Measurements from ENCODE around the gene OR14A16.

DNA sequence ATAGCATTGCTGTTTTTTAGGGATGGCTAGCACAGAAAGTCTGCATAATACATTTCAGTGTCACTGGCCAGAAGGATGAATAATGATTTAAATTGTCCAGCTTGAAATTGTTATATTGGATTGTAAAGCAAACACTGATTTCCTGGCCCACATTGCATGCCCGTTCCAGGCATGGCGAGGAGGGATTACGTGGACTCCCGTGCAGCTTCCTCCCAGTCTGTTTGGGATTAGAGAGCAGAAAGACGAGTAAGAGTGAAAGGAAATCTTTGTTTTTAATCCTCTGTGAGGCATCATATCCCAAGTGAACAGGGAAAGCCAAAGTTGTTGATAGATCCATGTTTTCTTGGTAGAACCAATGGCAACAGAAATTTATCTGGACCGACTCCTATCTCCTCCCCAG, 41.5 kb upstream of the OR14A16 start:
- TF ChIP-seq CTCF (IDR thresholded peaks at IDR 0.05 in 8 of 11, conservative IDR thresholded peaks at IDR 0.05 in 3 of 11) (no peak), POLR2A (IDR thresholded peaks at IDR 0.05) (no peak)
